Measurements from ENCODE around the gene MAG.
"Not testable (repeated sequence)": the region's sequence is repeated elsewhere in the genome, so short reads cannot be mapped to it uniquely, and the experiment has no call there.

MAG gene

DNA sequence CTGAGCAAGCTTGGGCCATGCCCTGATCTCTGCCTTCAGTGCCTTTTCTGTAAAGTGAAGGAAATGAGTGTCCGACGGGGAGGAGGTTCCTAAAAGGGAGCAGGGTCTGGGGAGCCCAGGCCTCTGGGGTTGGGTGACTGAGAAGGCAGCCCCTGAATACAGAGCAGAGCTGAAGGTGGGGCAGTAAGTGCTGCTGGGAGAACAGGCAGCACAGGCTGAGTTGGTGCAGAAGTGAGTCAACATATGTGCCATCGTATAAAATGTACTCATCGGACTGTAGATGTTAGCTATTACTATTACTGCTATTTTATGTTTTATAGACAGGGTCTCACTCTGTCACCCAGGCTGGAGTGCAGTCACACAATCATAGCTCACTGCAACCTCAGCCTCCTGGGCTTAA is 10.7 kb upstream of the MAG start:
- no peak for DNase-seq
- Histone ChIP-seq H3K4me3 (no peak overlapping the region), H3K4me1 (peaks cover 0 to 9% (median 1%) of the 10 kb centered on the region in 4 donors), H3K27me3 (peaks cover 0 to 8% of the 10 kb centered on the region in 2 donors), H3K27ac (no peak overlapping the region), H3K9me3 (no peaks in the 10 kb centered on the region), H3K36me3 (peaks cover 19 to 41% (median 34%) of the 10 kb centered on the region in 3 donors)
- intact Hi-C loops (cut with DNase I; ENCODE audit: low total_unique reads) = no loop called here
- TF ChIP-seq, protein P1, sequence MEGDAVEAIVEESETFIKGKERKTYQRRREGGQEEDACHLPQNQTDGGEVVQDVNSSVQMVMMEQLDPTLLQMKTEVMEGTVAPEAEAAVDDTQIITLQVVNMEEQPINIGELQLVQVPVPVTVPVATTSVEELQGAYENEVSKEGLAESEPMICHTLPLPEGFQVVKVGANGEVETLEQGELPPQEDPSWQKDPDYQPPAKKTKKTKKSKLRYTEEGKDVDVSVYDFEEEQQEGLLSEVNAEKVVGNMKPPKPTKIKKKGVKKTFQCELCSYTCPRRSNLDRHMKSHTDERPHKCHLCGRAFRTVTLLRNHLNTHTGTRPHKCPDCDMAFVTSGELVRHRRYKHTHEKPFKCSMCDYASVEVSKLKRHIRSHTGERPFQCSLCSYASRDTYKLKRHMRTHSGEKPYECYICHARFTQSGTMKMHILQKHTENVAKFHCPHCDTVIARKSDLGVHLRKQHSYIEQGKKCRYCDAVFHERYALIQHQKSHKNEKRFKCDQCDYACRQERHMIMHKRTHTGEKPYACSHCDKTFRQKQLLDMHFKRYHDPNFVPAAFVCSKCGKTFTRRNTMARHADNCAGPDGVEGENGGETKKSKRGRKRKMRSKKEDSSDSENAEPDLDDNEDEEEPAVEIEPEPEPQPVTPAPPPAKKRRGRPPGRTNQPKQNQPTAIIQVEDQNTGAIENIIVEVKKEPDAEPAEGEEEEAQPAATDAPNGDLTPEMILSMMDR (IDR thresholded peaks at IDR 0.05) = no peak

DNA sequence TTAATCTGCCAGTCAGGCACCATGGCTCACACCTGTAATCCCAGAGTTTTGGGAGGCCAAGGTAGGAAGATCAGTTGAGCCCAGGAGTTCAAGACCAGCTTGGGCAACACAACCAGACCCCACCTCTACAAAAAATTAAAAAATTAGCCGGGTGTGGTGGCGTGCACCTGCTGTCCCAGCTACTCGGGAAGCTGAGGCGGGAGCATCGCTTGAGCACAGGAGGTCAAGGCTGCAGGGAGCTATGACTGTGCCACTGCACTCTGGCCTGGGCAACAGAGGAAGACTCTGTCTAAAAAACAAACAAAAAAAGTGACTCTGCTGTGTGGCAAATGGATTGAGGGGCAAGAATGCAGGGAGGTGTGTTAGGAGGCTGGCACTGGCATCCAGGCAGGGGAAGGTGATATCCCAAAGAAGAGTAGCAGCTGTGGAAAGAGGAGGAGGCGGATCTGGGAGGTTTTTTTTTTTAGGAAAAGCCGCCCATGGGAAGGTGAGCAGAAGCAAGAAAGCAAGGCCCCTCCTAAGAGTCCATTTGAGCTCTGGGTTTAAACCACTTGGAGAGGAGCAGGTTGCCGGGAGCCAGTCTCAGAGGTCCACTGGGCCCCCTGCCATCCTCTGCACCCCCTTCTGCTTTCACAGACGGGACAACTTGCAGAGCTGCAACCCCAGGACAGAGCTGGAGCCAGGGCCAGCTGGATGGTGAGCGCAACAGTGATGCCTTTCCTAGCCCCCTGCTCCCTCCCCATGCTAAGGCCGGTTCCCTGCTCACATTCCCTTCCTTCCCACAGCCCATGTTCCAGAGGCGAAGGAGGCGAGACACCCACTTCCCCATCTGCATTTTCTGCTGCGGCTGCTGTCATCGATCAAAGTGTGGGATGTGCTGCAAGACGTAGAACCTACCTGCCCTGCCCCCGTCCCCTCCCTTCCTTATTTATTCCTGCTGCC is 7.5 kb upstream of the MAG start:
- peaks cover 0 to 9% (median 1%) of the 10 kb centered on the region in 4 donors for H3K4me1 ChIP-seq
- H3K4me3 ChIP-seq = no peak overlapping the region
- H3K27me3 ChIP-seq = peaks cover 0 to 8% of the 10 kb centered on the region in 2 donors
- intact Hi-C loops (cut with DNase I; ENCODE audit: low total_unique reads) = no loop called here
- H3K9me3 ChIP-seq = no peaks in the 10 kb centered on the region
- H3K36me3 ChIP-seq = peaks cover 2 to 10% (median 3%) of the 10 kb centered on the region in 3 donors
- TF ChIP-seq, protein P1 (IDR thresholded peaks at IDR 0.05) = no peak
- DNase-seq = no peak
- H3K27ac ChIP-seq = no peak overlapping the region

GRCh38 chr19:35285095-35285449 is 6.9 kb upstream of the MAG start:
- intact Hi-C loops (cut with DNase I; ENCODE audit: low total_unique reads) = no loop called here
- peaks cover 0 to 8% of the 10 kb centered on the region in 2 donors for H3K27me3 ChIP-seq
- peaks cover 0 to 3% (median 0%) of the 10 kb centered on the region in 3 donors for H3K36me3 ChIP-seq
- no peak overlapping the region for H3K4me3 ChIP-seq
- no peaks in the 10 kb centered on the region for H3K9me3 ChIP-seq
- H3K4me1 ChIP-seq = peaks cover 0 to 8% (median under 1%) of the 10 kb centered on the region in 4 donors
- H3K27ac ChIP-seq = no peak overlapping the region
- DNase-seq = no peak
- TF ChIP-seq, protein P1 (IDR thresholded peaks at IDR 0.05) = no peak

DNA sequence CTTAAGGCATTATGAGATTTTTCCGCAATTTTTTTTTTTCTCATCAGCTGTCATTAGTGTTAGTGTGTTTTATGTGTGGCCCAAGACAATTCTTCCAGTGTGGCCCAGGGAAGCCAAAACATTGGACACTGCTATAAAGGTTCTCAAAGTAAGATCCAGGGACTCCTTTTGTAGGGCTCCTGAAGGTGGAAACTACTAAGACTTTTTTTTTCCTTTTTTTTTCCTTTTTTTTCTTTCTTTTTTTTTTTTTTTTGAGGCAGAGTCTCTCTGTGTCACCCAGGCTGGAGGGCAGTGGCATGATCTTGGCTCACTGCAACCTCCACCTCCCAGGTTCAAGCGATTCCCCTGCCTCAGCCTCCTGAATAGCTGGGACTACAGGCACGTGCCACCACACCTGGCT is 6.5 kb upstream of the MAG start:
- intact Hi-C loops (cut with DNase I; ENCODE audit: low total_unique reads); H3K36me3 ChIP-seq; H3K4me3 ChIP-seq; H3K27ac ChIP-seq; H3K4me1 ChIP-seq; H3K9me3 ChIP-seq; DNase-seq: not testable (repeated sequence)
- H3K27me3 ChIP-seq = peaks cover 0 to 12% of the 10 kb centered on the region in 2 donors

DNA sequence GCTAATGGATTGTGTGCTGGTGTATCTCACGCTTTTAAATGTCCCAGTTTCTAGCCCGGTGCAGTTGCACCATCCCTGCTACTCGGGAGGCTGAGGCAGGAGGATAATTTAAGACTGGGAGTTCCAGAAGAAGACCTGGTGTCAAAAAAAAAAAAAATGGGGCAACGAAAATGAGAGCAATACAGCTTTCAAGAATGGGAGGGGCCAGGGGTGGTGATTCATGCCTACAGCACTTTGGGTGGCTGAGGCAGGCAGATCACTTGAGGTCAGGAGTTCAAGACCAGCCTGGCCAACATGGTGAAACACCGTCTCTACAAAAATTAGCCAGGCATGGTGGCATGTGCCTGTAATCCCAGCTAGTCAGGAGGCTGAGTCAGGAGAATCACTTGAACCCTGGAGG is 5.9 kb upstream of the MAG start:
- H3K27me3 ChIP-seq = peaks cover 0 to 18% of the 10 kb centered on the region in 2 donors
- DNase-seq; H3K27ac ChIP-seq; intact Hi-C loops (cut with DNase I; ENCODE audit: low total_unique reads); H3K9me3 ChIP-seq; H3K4me3 ChIP-seq; H3K4me1 ChIP-seq; H3K36me3 ChIP-seq: not testable (repeated sequence)

DNA sequence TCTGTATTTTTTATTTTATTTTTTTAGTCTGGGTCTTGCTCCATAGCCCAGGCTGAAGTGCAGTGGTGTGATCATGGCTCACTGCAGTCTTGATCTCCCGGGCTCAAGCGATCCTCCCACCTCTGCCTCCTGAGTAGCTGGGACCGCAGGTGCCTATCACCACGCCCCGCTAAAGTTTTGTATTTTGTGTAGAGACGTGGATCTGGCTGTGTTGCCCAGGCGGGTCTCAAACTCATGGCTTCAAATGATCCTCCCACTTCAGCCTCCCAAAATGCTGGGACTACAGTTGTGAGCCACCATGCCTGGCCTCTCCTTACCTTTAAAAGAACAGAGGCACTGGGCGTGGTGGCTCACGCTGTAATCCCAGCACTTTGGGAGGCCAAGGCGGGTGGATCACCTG is 4.2 kb upstream of the MAG start:
- no peaks in the 10 kb centered on the region for H3K9me3 ChIP-seq
- TF ChIP-seq, protein P1 (IDR thresholded peaks at IDR 0.05) = no peak
- H3K27me3 ChIP-seq = peaks cover 0 to 26% of the 10 kb centered on the region in 2 donors
- DNase-seq = no peak
- no peak overlapping the region for H3K4me3 ChIP-seq
- H3K4me1 ChIP-seq = no peaks in the 10 kb centered on the region
- intact Hi-C loops (cut with DNase I; ENCODE audit: low total_unique reads) = no loop called here
- H3K27ac ChIP-seq = no peak overlapping the region
- H3K36me3 ChIP-seq = no peaks in the 10 kb centered on the region
